Neuronal stem cell (in vitro differentiated cells): ENCODE measurements around the gene NUBPL.

Source experiments
- DNase-seq: peaks from one replicate; pipeline ENCODE4 v3.0.0-alpha.2; 2013; ENCODE audit warnings: low spot score
- H2AFZ ChIP-seq: one replicate; pipeline ENCODE4 v1.6.1; 2013; ENCODE audit warnings: mild to moderate bottlenecking, low read length, inconsistent platforms
- H2AK5ac ChIP-seq: 2 replicates; pipeline ENCODE4 v1.6.1; 2013; ENCODE audit warnings: low read depth, mild to moderate bottlenecking, inconsistent platforms, low read length, moderate library complexity, mixed read lengths
- H2BK120ac ChIP-seq: 2 replicates; pipeline ENCODE4 v1.6.1; 2013; ENCODE audit warnings: low read depth, mild to moderate bottlenecking, inconsistent platforms, low read length, moderate library complexity, mixed read lengths
- H2BK12ac ChIP-seq: one replicate; pipeline ENCODE4 v1.6.1; 2013; ENCODE audit warnings: low read length, inconsistent platforms
- H2BK15ac ChIP-seq: 2 replicates; pipeline ENCODE4 v1.6.1; 2013; ENCODE audit warnings: mild to moderate bottlenecking, low read length, inconsistent platforms, mixed read lengths
- H2BK5ac ChIP-seq: one replicate; pipeline ENCODE4 v1.6.1; 2013; ENCODE audit warnings: inconsistent platforms, mild to moderate bottlenecking, low read length, moderate library complexity
- H3K14ac ChIP-seq: one replicate; pipeline ENCODE4 v1.6.1; 2013; ENCODE audit warnings: low read length, inconsistent platforms
- H3K18ac ChIP-seq: 2 replicates; pipeline ENCODE4 v1.6.1; 2013; ENCODE audit warnings: low read length, inconsistent platforms
- H3K23ac ChIP-seq: 2 replicates; pipeline ENCODE4 v1.6.1; 2013; ENCODE audit warnings: low read depth, mild to moderate bottlenecking, mixed read lengths, low read length, inconsistent platforms; ENCODE audit not compliant: poor library complexity
- H3K27ac ChIP-seq: replicated peaks from 3 replicates; pipeline ENCODE4 v1.5.1; 2013; ENCODE audit warnings: low read length, inconsistent platforms
- H3K27me3 ChIP-seq, 3 experiments: 2 replicates each; pipeline ENCODE4 v1.6.1; 2013; ENCODE audit warnings: low read length in 3 of 3, mild to moderate bottlenecking in 2 of 3, inconsistent platforms in 1 of 3, low read depth in 1 of 3, mixed read lengths in 1 of 3, moderate library complexity in 1 of 3; ENCODE audit not compliant: control insufficient read depth in 3 of 3, insufficient read depth in 3 of 3
- H3K36me3 ChIP-seq, 2 donors: replicated peaks in 1 of 2; 2 replicates each; pipeline ENCODE4 v1.6.1; 2013; ENCODE audit warnings: low read length in 2 of 2; ENCODE audit not compliant: control insufficient read depth in 2 of 2, insufficient read depth in 2 of 2
- H3K4ac ChIP-seq: 2 replicates; pipeline ENCODE4 v1.6.1; 2013; ENCODE audit warnings: inconsistent platforms, mild to moderate bottlenecking, low read length, moderate library complexity
- H3K4me1 ChIP-seq, 2 donors: 1 replicate in 1 of 2; 2 replicates in 1 of 2; pipeline ENCODE4 v1.6.1; 2013; ENCODE audit warnings: low read length in 2 of 2, low read depth in 1 of 2; ENCODE audit not compliant: control insufficient read depth in 2 of 2, insufficient read depth in 1 of 2
- H3K4me2 ChIP-seq: one replicate; pipeline ENCODE4 v1.6.1; 2013; ENCODE audit warnings: mild to moderate bottlenecking, low read length, inconsistent platforms; ENCODE audit not compliant: insufficient read depth, poor library complexity, severe bottlenecking
- H3K4me3 ChIP-seq, 2 donors: 2 replicates each; pipeline ENCODE4 v1.5.1; 2013; ENCODE audit warnings: low read length in 2 of 2, mild to moderate bottlenecking in 2 of 2, inconsistent platforms in 1 of 2, moderate library complexity in 1 of 2
- H3K79me1 ChIP-seq: one replicate; pipeline ENCODE4 v1.6.1; 2013; ENCODE audit warnings: low read depth, mild to moderate bottlenecking, inconsistent platforms, low read length, moderate library complexity
- H3K9ac ChIP-seq: one replicate; pipeline ENCODE4 v1.6.1; 2013; ENCODE audit warnings: mild to moderate bottlenecking, low read depth, low read length, inconsistent platforms; ENCODE audit not compliant: poor library complexity
- H3K9me3 ChIP-seq, 2 donors: replicated peaks in 1 of 2; 2 replicates each; pipeline versions ENCODE3 to v1.6.1; 2013; ENCODE audit warnings: low read length in 2 of 2, mild to moderate bottlenecking in 2 of 2, inconsistent platforms in 1 of 2, low read depth in 1 of 2, mixed read lengths in 1 of 2, moderate library complexity in 1 of 2; ENCODE audit not compliant: control insufficient read depth in 2 of 2, insufficient read depth in 1 of 2
- H4K8ac ChIP-seq: one replicate; pipeline ENCODE4 v1.6.1; 2013; ENCODE audit warnings: low read depth, mild to moderate bottlenecking, inconsistent platforms, low read length, moderate library complexity
- H4K91ac ChIP-seq: one replicate; pipeline ENCODE4 v1.6.1; 2013; ENCODE audit warnings: low read length, low read depth, mild to moderate bottlenecking, inconsistent platforms; ENCODE audit not compliant: poor library complexity
- WGBS, 2 donors: extraction: QIAGEN DNeasy Blood & Tissue Kit; methylation state at CpG; one replicate each; pipeline ENCODE4 v1.1.7; 2013; ENCODE audit warnings: missing lambda C conversion rate in 2 of 2, mixed read lengths in 1 of 2; ENCODE audit not compliant: insufficient read length in 2 of 2, insufficient replicate concordance in 1 of 2; ENCODE audit errors: extremely low coverage in 2 of 2; 5-methylcytosine and 5-hydroxymethylcytosine counted together

The NUBPL gene

GRCh38 chr14:31556191-31556590 is 5.0 kb upstream of the NUBPL start:
- DNase-seq, result no peak
- Histone ChIP-seq H3K36me3 (no peaks in the 10 kb centered on the region), H2BK15ac (no peak overlapping the region), H3K23ac (no peak overlapping the region), H3K9me3 (no peaks in the 10 kb centered on the region), H3K14ac (no peak overlapping the region), H3K4ac (no peak overlapping the region), H3K18ac (no peak overlapping the region), H3K79me1 (no peaks in the 10 kb centered on the region), H3K27ac (no peak overlapping the region), H2AFZ (no peak overlapping the region), H3K9ac (no peak overlapping the region), H2BK120ac (no peak overlapping the region), H2BK12ac (no peak overlapping the region), H4K91ac (no peak overlapping the region), H2BK5ac (no peak overlapping the region), H3K27me3 (peaks cover 0 to 11% (median 0%) of the 10 kb centered on the region in 3 experiments), H2AK5ac (no peak overlapping the region), H3K4me1 (no peaks in the 10 kb centered on the region), H3K4me3 (no peak overlapping the region), H3K4me2 (no peak overlapping the region), H4K8ac (no peak overlapping the region)
- no CpG with 5 or more reads among the region's 2 CpGs for WGBS, 2 donors

GRCh38 chr14:31559939-31560338 is 1.3 kb upstream of the NUBPL start:
- H2BK12ac ChIP-seq, result no peak overlapping the region
- no peaks in the 10 kb centered on the region for H3K4me1 ChIP-seq
- no peak overlapping the region for H3K18ac ChIP-seq
- no CpG with 5 or more reads among the region's 21 CpGs for WGBS, 2 donors
- H2BK120ac ChIP-seq, result no peak overlapping the region
- no peak overlapping the region for H3K4me3 ChIP-seq
- H2AK5ac ChIP-seq, result no peak overlapping the region
- DNase-seq, result no peak
- H4K8ac ChIP-seq, result no peak overlapping the region
- H3K36me3 ChIP-seq, result no peaks in the 10 kb centered on the region
- H2AFZ ChIP-seq, result peak overlapping the region; percentile 90
- no peaks in the 10 kb centered on the region for H3K9me3 ChIP-seq
- no peak overlapping the region for H3K27ac ChIP-seq
- no peak overlapping the region for H4K91ac ChIP-seq
- no peak overlapping the region for H2BK15ac ChIP-seq
- no peak overlapping the region for H2BK5ac ChIP-seq
- H3K79me1 ChIP-seq, result no peaks in the 10 kb centered on the region
- H3K4ac ChIP-seq, result no peak overlapping the region
- no peaks in the 10 kb centered on the region for H3K27me3 ChIP-seq
- no peak overlapping the region for H3K14ac ChIP-seq
- no peak overlapping the region for H3K9ac ChIP-seq
- no peak overlapping the region for H3K4me2 ChIP-seq
- H3K23ac ChIP-seq, result no peak overlapping the region

GRCh38 chr14:31560759-31561154 is 447 bp upstream of the NUBPL start:
- Histone ChIP-seq H3K14ac (no peak overlapping the region), H3K4me2 (no peak overlapping the region), H3K27me3 (no peaks in the 10 kb centered on the region), H4K8ac (no peak overlapping the region), H2BK15ac (no peak overlapping the region), H3K4me1 (no peaks in the 10 kb centered on the region), H3K9ac (no peak overlapping the region), H2BK120ac (no peak overlapping the region), H4K91ac (no peak overlapping the region), H2BK5ac (no peak overlapping the region), H3K4me3 (peak overlapping the region in 1 of 2 donors; percentile 65), H3K4ac (no peak overlapping the region), H3K18ac (no peak overlapping the region), H3K79me1 (no peaks in the 10 kb centered on the region), H3K27ac (no peak overlapping the region), H2AFZ (peak overlapping the region; percentile 90), H3K9me3 (no peaks in the 10 kb centered on the region), H2BK12ac (no peak overlapping the region), H3K36me3 (peaks cover 0 to 3% of the 10 kb centered on the region in 2 donors), H2AK5ac (no peak overlapping the region), H3K23ac (no peak overlapping the region)
- DNase-seq, result no peak
- no CpG with 5 or more reads among the region's 7 CpGs for whole genome bisulfite sequencing, 2 donors

- Histone ChIP-seq H3K4me3 (no peak overlapping the region), H3K18ac (no peak overlapping the region), H4K91ac (no peak overlapping the region), H3K4me1 (no peaks in the 10 kb centered on the region), H2AFZ (no peak overlapping the region), H3K79me1 (no peaks in the 10 kb centered on the region), H3K9ac (no peak overlapping the region), H3K27ac (no peak overlapping the region), H3K23ac (no peak overlapping the region), H3K36me3 (peaks cover 0 to 11% of the 10 kb centered on the region in 2 donors), H2BK5ac (no peak overlapping the region), H3K14ac (no peak overlapping the region), H2BK120ac (no peak overlapping the region), H2AK5ac (no peak overlapping the region), H3K4ac (no peak overlapping the region), H3K9me3 (no peaks in the 10 kb centered on the region), H4K8ac (no peak overlapping the region), H2BK12ac (no peak overlapping the region), H3K27me3 (no peaks in the 10 kb centered on the region), H2BK15ac (no peak overlapping the region), H3K4me2 (no peak overlapping the region)
- no CpG with 5 or more reads among the region's 2 CpGs for WGBS, 2 donors
- no peak for DNase-seq
These were observed 3.0 kb downstream of the NUBPL start for GRCh38 chr14:31564194-31564593.
